Uterus (tissue), 2 donors: ENCODE data around the gene UPK1A.

Experiments used
- CTCF ChIP-seq, 4 experiments: fragments of 200-600 bp in 2 of 4; fragments of 450-650 bp in 2 of 4; sonication (generic) in 2 of 4; IDR thresholded peaks; one replicate each; pipeline ENCODE4 v1.5.1; 2016 to 2019; ENCODE audit warnings: antibody characterized with exemption in 4 of 4, mild to moderate bottlenecking in 2 of 4, moderate library complexity in 1 of 4
- POLR2A ChIP-seq, 2 donors: fragments of 450-650 bp; IDR thresholded peaks; one replicate each; pipeline ENCODE4 v1.6.1; 2016; ENCODE audit warnings: antibody characterized with exemption in 2 of 2, mild to moderate bottlenecking in 1 of 2, moderate library complexity in 1 of 2

- no peak for TF ChIP-seq CTCF (IDR thresholded peaks at IDR 0.05)
- TF ChIP-seq POLR2A (IDR thresholded peaks at IDR 0.05) = no peak
Observed at GRCh38 chr19:35719402-35720162, 53.3 kb downstream of the UPK1A start.
